Left lung (tissue), 10 donors: ENCODE measurements around the gene ENPP7. TPM values are rescaled to one million over a fixed set of nuclear protein-coding genes. Genes with fewer than 3 reads are reported as not detected.

ENCODE experiments used
- ATAC-seq: fragments of 200-7000 bp; cut with Tn5 transposase; one replicate; pipeline ENCODE4 v1.9.1; 2020; ENCODE audit warnings: moderate library complexity
- DNase-seq, 4 donors: peaks; one replicate each; pipeline ENCODE4 v3.0.0-alpha.2; 2013 to 2020
- H3K27ac ChIP-seq, 2 donors: fragments of 200-600 bp; sonication (generic) in 1 of 2; one replicate each; pipeline versions ENCODE4 v1.5.0 to v1.8.0; 2020 to 2021
- H3K27me3 ChIP-seq, 2 donors: fragments of 200-600 bp; sonication (generic) in 1 of 2; one replicate each; pipeline versions ENCODE4 v1.5.0 to v1.8.0; 2020 to 2021
- H3K36me3 ChIP-seq, 2 donors: fragments of 200-600 bp; sonication (generic) in 1 of 2; one replicate each; pipeline versions ENCODE4 v1.5.0 to v1.8.0; 2020 to 2021
- H3K4me1 ChIP-seq, 2 donors: fragments of 200-600 bp; one replicate each; pipeline ENCODE4 v1.8.0; 2021
- H3K4me3 ChIP-seq, 2 donors: fragments of 200-600 bp; sonication (generic) in 1 of 2; one replicate each; pipeline versions ENCODE4 v1.5.0 to v1.8.0; 2020 to 2021; ENCODE audit warnings: mild to moderate bottlenecking in 1 of 2
- H3K9me3 ChIP-seq, 2 donors: fragments of 200-600 bp; sonication (generic) in 1 of 2; one replicate each; pipeline versions ENCODE4 v1.5.0 to v1.8.0; 2020 to 2021
- CTCF ChIP-seq, 2 donors: fragments of 200-600 bp; sonication (generic) in 1 of 2; IDR thresholded peaks; one replicate each; pipeline versions ENCODE4 v1.5.0 to v1.8.0; 2021; ENCODE audit warnings: antibody characterized with exemption in 2 of 2
- intact Hi-C, 2 donors: fragments of 100-400 bp; cut with DNase I; formaldehyde crosslinking; loops; one replicate each; pipeline versions ENCODE4 v1.11.2 to v1.14.2; 2022
- microRNA-seq, 2 donors: library from miRNA; unstranded; fragments of <30 nt; microRNA quantifications; one replicate each; pipeline ENCODE4, GENCODE V29; 2019
- polyA plus RNA-seq, 6 donors: library from polyadenylated mRNA; unstranded; fragments of 120-200 nt; gene quantifications; one replicate each; pipeline ENCODE4 v1.2.1, GENCODE V29; 2013; ENCODE audit not compliant: insufficient read length in 6 of 6
- total RNA-seq, 2 donors: library from RNA; stranded (reverse); fragmentation: NEBNext Ultra II Directional; extraction: Animal tissue kit (Norgen Biotek cat#: 25700); gene quantifications; one replicate each; pipeline ENCODE4 v1.2.1, GENCODE V29; 2021
- donor health status: DM: no; HTN: yes; CAD: no.
- donor health status: DM: no; HTN: no; CAD: no.

The ENPP7 gene
- total and polyA plus RNA-seq, 8 donors: 0.18 TPM; not detected in 7

GRCh38 chr17:79789943-79790804 lies 59.4 kb downstream of the ENPP7 start:
- H3K27ac ChIP-seq: no peak overlapping the region
- no peaks in the 10 kb centered on the region for H3K9me3 ChIP-seq
- peaks cover 11 to 36% of the 10 kb centered on the region in 2 donors for H3K4me1 ChIP-seq
- no peak overlapping the region for H3K4me3 ChIP-seq
- intact Hi-C loops: loop anchor here in 1 of 2 donors (5.0 to 10.0 kb wide), 3 partner anchors 125 to 202 kb away; no protein-coding TSS in a partner anchor
- peak; percentile 75 to 79 for TF ChIP-seq CTCF (IDR thresholded peaks at IDR 0.05)
- ATAC-seq (peak; percentile 81), DNase-seq (peak in 1 of 4 donors; percentile 91)
- peaks cover 48 to 90% of the 10 kb centered on the region in 2 donors for H3K27me3 ChIP-seq
- peaks cover 0 to 9% of the 10 kb centered on the region in 2 donors for H3K36me3 ChIP-seq

- Histone ChIP-seq H3K27ac (no peak overlapping the region), H3K27me3 (peaks cover 48 to 81% of the 10 kb centered on the region in 2 donors), H3K36me3 (peaks cover 0 to 11% of the 10 kb centered on the region in 2 donors), H3K4me1 (peaks cover 14 to 40% of the 10 kb centered on the region in 2 donors), H3K9me3 (no peaks in the 10 kb centered on the region), H3K4me3 (no peak overlapping the region)
- no peak for TF ChIP-seq CTCF (IDR thresholded peaks at IDR 0.05)
- intact Hi-C loops: no loop called here
- ATAC-seq (no peak), DNase-seq (peak in 1 of 4 donors; percentile 75)
Observed at GRCh38 chr17:79790805-79791734, 60.3 kb downstream of the ENPP7 start.

GRCh38 chr17:79791735-79792161 lies 61.0 kb downstream of the ENPP7 start:
- no peak for DNase-seq
- ATAC-seq: no peak
- Histone ChIP-seq H3K4me1 (peaks cover 17 to 45% of the 10 kb centered on the region in 2 donors), H3K4me3 (no peak overlapping the region), H3K27ac (no peak overlapping the region), H3K36me3 (peaks cover 0 to 11% of the 10 kb centered on the region in 2 donors), H3K27me3 (peaks cover 48 to 75% of the 10 kb centered on the region in 2 donors), H3K9me3 (no peaks in the 10 kb centered on the region)
- intact Hi-C loops: no loop called here
- no peak for TF ChIP-seq CTCF (IDR thresholded peaks at IDR 0.05)

Small RNAs within 50 kb of the gene (microRNA-seq; reads per million reads assigned to microRNA genes)
- 0 reads per million in 2 donors for gene MIR4739

Other genes with a start within 250 kb of the ENPP7 start
- not detected for gene RBFOX3, start 119.9 kb upstream of the ENPP7 start, total RNA-seq
- under 1 TPM; 0.13 to 0.84 (median 0.35) TPM for gene RBFOX3, start 119.9 kb upstream of the ENPP7 start, polyA plus RNA-seq
- 1 to 10 TPM; 2.6 to 3.6 TPM for gene CBX2, start 47.2 kb downstream of the ENPP7 start, total RNA-seq
- 10 to 100 TPM; 22.1 to 33.8 (median 27.2) TPM for gene CBX2, start 47.2 kb downstream of the ENPP7 start, polyA plus RNA-seq
- gene CBX8, start 66.1 kb downstream of the ENPP7 start, total RNA-seq: 1 to 10 TPM; 7.3 to 7.9 TPM
- gene CBX8, start 66.1 kb downstream of the ENPP7 start, polyA plus RNA-seq: 10 to 100 TPM in 2 of 6 donors, 1 to 10 TPM in 4; 7.7 to 11.4 (median 9.5) TPM
- 10 to 100 TPM; 20.9 to 22.3 TPM for gene CBX4, start 108.5 kb downstream of the ENPP7 start, total RNA-seq
- 10 to 100 TPM; 11.1 to 20.7 (median 14.2) TPM for gene CBX4, start 108.5 kb downstream of the ENPP7 start, polyA plus RNA-seq